ENCODE data around the gene NTRK2.
A peak's percentile ranks its signal among the peaks of the same experiment; 100 is the strongest.

The NTRK2 gene

GRCh38 chr9:84681516-84682285 is 12.2 kb downstream of the NTRK2 start:
- ChIA-PET POLR2A (no interaction called here), CTCF (no interaction called here)
- no peak overlapping the region for H3K27ac ChIP-seq (ENCODE audit: insufficient read depth in 1 of 2, low read depth in 1 of 2, low read length in 2 of 2, poor library complexity in 1 of 2, severe bottlenecking in 2 of 2)
- no peaks in the 10 kb centered on the region for H3K9me3 ChIP-seq (ENCODE audit: control extremely low read depth in 1 of 5, control insufficient read depth in 4 of 5, insufficient read depth in 2 of 5, low read depth in 1 of 5, low read length in 4 of 5)
- H3K36me3 ChIP-seq (ENCODE audit: control insufficient read depth in 4 of 4, insufficient read depth in 4 of 4, low read length in 3 of 4): no peaks in the 10 kb centered on the region
- 98% methylated on average over 5 of the region's 6 CpGs for WGBS (ENCODE audit: insufficient coverage)
- no peak overlapping the region for H3K4me3 ChIP-seq (ENCODE audit: control insufficient read depth in 1 of 7, extremely low read depth in 1 of 7, insufficient read depth in 4 of 7, low read depth in 2 of 7, low read length in 6 of 7)
- DNase-seq: no peak
- no peaks in the 10 kb centered on the region for H3K4me1 ChIP-seq (ENCODE audit: control extremely low read depth in 1 of 4, control insufficient read depth in 4 of 4, insufficient read depth in 4 of 4, low read length in 3 of 4)
- H3K27me3 ChIP-seq (replicated peaks in 2 of 5; ENCODE audit: control insufficient read depth in 4 of 5, insufficient read depth in 5 of 5, low read length in 4 of 5): peaks cover 0 to 8% (median 5%) of the 10 kb centered on the region in 5 experiments

GRCh38 chr9:84686068-84686467 is 16.5 kb downstream of the NTRK2 start:
- ChIA-PET CTCF (interaction anchor here (1.7 kb wide), 1 partner anchor 12 kb away, joined by 5 read pairs; no protein-coding TSS in a partner anchor), POLR2A (no interaction called here)
- H3K27me3 ChIP-seq (replicated peaks in 2 of 5; ENCODE audit: control insufficient read depth in 4 of 5, insufficient read depth in 5 of 5, low read length in 4 of 5): peaks cover 0 to 3% (median 0%) of the 10 kb centered on the region in 5 experiments
- H3K4me3 ChIP-seq (ENCODE audit: control insufficient read depth in 1 of 7, extremely low read depth in 1 of 7, insufficient read depth in 4 of 7, low read depth in 2 of 7, low read length in 6 of 7): no peak overlapping the region
- H3K9me3 ChIP-seq (ENCODE audit: control extremely low read depth in 1 of 5, control insufficient read depth in 4 of 5, insufficient read depth in 2 of 5, low read depth in 1 of 5, low read length in 4 of 5): no peaks in the 10 kb centered on the region
- H3K4me1 ChIP-seq (ENCODE audit: control extremely low read depth in 1 of 4, control insufficient read depth in 4 of 4, insufficient read depth in 4 of 4, low read length in 3 of 4): no peaks in the 10 kb centered on the region
- no peaks in the 10 kb centered on the region for H3K36me3 ChIP-seq (ENCODE audit: control insufficient read depth in 4 of 4, insufficient read depth in 4 of 4, low read length in 3 of 4)
- H3K27ac ChIP-seq (ENCODE audit: insufficient read depth in 1 of 2, low read depth in 1 of 2, low read length in 2 of 2, poor library complexity in 1 of 2, severe bottlenecking in 2 of 2): no peak overlapping the region
- DNase-seq: no peak
- no CpG with 5 or more reads among the region's 1 CpG for WGBS (ENCODE audit: insufficient coverage)

- Histone ChIP-seq H3K27ac (ENCODE audit: insufficient read depth in 1 of 2, low read depth in 1 of 2, low read length in 2 of 2, poor library complexity in 1 of 2, severe bottlenecking in 2 of 2) (no peak overlapping the region), H3K36me3 (ENCODE audit: control insufficient read depth in 4 of 4, insufficient read depth in 4 of 4, low read length in 3 of 4) (no peaks in the 10 kb centered on the region), H3K4me1 (ENCODE audit: control extremely low read depth in 1 of 4, control insufficient read depth in 4 of 4, insufficient read depth in 4 of 4, low read length in 3 of 4) (no peaks in the 10 kb centered on the region), H3K9me3 (ENCODE audit: control extremely low read depth in 1 of 5, control insufficient read depth in 4 of 5, insufficient read depth in 2 of 5, low read depth in 1 of 5, low read length in 4 of 5) (no peaks in the 10 kb centered on the region), H3K4me3 (ENCODE audit: control insufficient read depth in 1 of 7, extremely low read depth in 1 of 7, insufficient read depth in 4 of 7, low read depth in 2 of 7, low read length in 6 of 7) (no peak overlapping the region), H3K27me3 (replicated peaks in 2 of 5; ENCODE audit: control insufficient read depth in 4 of 5, insufficient read depth in 5 of 5, low read length in 4 of 5) (peaks cover 0 to 2% (median 0%) of the 10 kb centered on the region in 5 experiments)
- ChIA-PET CTCF (interaction anchor here (1.6 kb wide), 1 partner anchor 9 kb away, joined by 4 read pairs; no protein-coding TSS in a partner anchor), POLR2A (no interaction called here)
- WGBS (ENCODE audit: insufficient coverage): 86% methylated on average over 4 of the region's 4 CpGs
- DNase-seq: no peak
Measured at GRCh38 chr9:84688956-84689355, 19.4 kb downstream of the NTRK2 start.

GRCh38 chr9:84691634-84692033 is 22.1 kb downstream of the NTRK2 start:
- 97% methylated on average over 5 of the region's 5 CpGs for WGBS (ENCODE audit: insufficient coverage)
- no peak for DNase-seq
- ChIA-PET POLR2A (no interaction called here), CTCF (interaction anchor here (1.0 kb wide), 1 partner anchor 91 kb away, joined by 3 read pairs; no protein-coding TSS in a partner anchor)
- no peak overlapping the region for H3K27ac ChIP-seq (ENCODE audit: insufficient read depth in 1 of 2, low read depth in 1 of 2, low read length in 2 of 2, poor library complexity in 1 of 2, severe bottlenecking in 2 of 2)
- no peaks in the 10 kb centered on the region for H3K36me3 ChIP-seq (ENCODE audit: control insufficient read depth in 4 of 4, insufficient read depth in 4 of 4, low read length in 3 of 4)
- no peaks in the 10 kb centered on the region for H3K9me3 ChIP-seq (ENCODE audit: control extremely low read depth in 1 of 5, control insufficient read depth in 4 of 5, insufficient read depth in 2 of 5, low read depth in 1 of 5, low read length in 4 of 5)
- peaks cover 0 to 8% (median 2%) of the 10 kb centered on the region in 5 experiments for H3K27me3 ChIP-seq (replicated peaks in 2 of 5; ENCODE audit: control insufficient read depth in 4 of 5, insufficient read depth in 5 of 5, low read length in 4 of 5)
- no peaks in the 10 kb centered on the region for H3K4me1 ChIP-seq (ENCODE audit: control extremely low read depth in 1 of 4, control insufficient read depth in 4 of 4, insufficient read depth in 4 of 4, low read length in 3 of 4)
- no peak overlapping the region for H3K4me3 ChIP-seq (ENCODE audit: control insufficient read depth in 1 of 7, extremely low read depth in 1 of 7, insufficient read depth in 4 of 7, low read depth in 2 of 7, low read length in 6 of 7)

- no peak overlapping the region for H3K27ac ChIP-seq (ENCODE audit: insufficient read depth in 1 of 2, low read depth in 1 of 2, low read length in 2 of 2, poor library complexity in 1 of 2, severe bottlenecking in 2 of 2)
- 100% methylated on average over 3 of the region's 3 CpGs for WGBS (ENCODE audit: insufficient coverage)
- no peak overlapping the region for H3K4me3 ChIP-seq (ENCODE audit: control insufficient read depth in 1 of 7, extremely low read depth in 1 of 7, insufficient read depth in 4 of 7, low read depth in 2 of 7, low read length in 6 of 7)
- H3K36me3 ChIP-seq (ENCODE audit: control insufficient read depth in 4 of 4, insufficient read depth in 4 of 4, low read length in 3 of 4): no peaks in the 10 kb centered on the region
- POLR2A ChIA-PET: no interaction called here
- no peaks in the 10 kb centered on the region for H3K9me3 ChIP-seq (ENCODE audit: control extremely low read depth in 1 of 5, control insufficient read depth in 4 of 5, insufficient read depth in 2 of 5, low read depth in 1 of 5, low read length in 4 of 5)
- H3K4me1 ChIP-seq (ENCODE audit: control extremely low read depth in 1 of 4, control insufficient read depth in 4 of 4, insufficient read depth in 4 of 4, low read length in 3 of 4): no peaks in the 10 kb centered on the region
- H3K27me3 ChIP-seq (replicated peaks in 2 of 5; ENCODE audit: control insufficient read depth in 4 of 5, insufficient read depth in 5 of 5, low read length in 4 of 5): peaks cover 0 to 17% (median 2%) of the 10 kb centered on the region in 5 experiments
- CTCF ChIA-PET: interaction anchor here (1.0 to 1.8 kb wide), 2 partner anchors 26 to 86 kb away, joined by 3 read pairs; no protein-coding TSS in a partner anchor
- no peak for DNase-seq
Measured at GRCh38 chr9:84694248-84694647, 24.7 kb downstream of the NTRK2 start.

- POLR2A ChIA-PET: no interaction called here
- CTCF ChIA-PET: interaction anchor here (0.6 to 5.5 kb wide), 14 partner anchors 11 to 926 kb away, joined by 3 to 43 read pairs (median 4); no protein-coding TSS in a partner anchor
- 93% methylated on average over 6 of the region's 8 CpGs for WGBS (ENCODE audit: insufficient coverage)
Measured at GRCh38 chr9:84697042-84697441, 27.5 kb downstream of the NTRK2 start.

GRCh38 chr9:84697509-84698114 is 28.1 kb downstream of the NTRK2 start:
- Histone ChIP-seq H3K27ac (ENCODE audit: insufficient read depth in 1 of 2, low read depth in 1 of 2, low read length in 2 of 2, poor library complexity in 1 of 2, severe bottlenecking in 2 of 2) (no peak overlapping the region), H3K36me3 (ENCODE audit: control insufficient read depth in 4 of 4, insufficient read depth in 4 of 4, low read length in 3 of 4) (no peaks in the 10 kb centered on the region), H3K4me3 (ENCODE audit: control insufficient read depth in 1 of 7, extremely low read depth in 1 of 7, insufficient read depth in 4 of 7, low read depth in 2 of 7, low read length in 6 of 7) (no peak overlapping the region), H3K9me3 (ENCODE audit: control extremely low read depth in 1 of 5, control insufficient read depth in 4 of 5, insufficient read depth in 2 of 5, low read depth in 1 of 5, low read length in 4 of 5) (no peaks in the 10 kb centered on the region), H3K27me3 (replicated peaks in 2 of 5; ENCODE audit: control insufficient read depth in 4 of 5, insufficient read depth in 5 of 5, low read length in 4 of 5) (peaks cover 0 to 33% (median 20%) of the 10 kb centered on the region in 5 experiments), H3K4me1 (ENCODE audit: control extremely low read depth in 1 of 4, control insufficient read depth in 4 of 4, insufficient read depth in 4 of 4, low read length in 3 of 4) (no peaks in the 10 kb centered on the region)
- ChIA-PET CTCF (interaction anchor here (0.6 to 5.5 kb wide), 21 partner anchors 9 to 925 kb away, joined by 3 to 43 read pairs (median 4); no protein-coding TSS in a partner anchor), POLR2A (no interaction called here)
- 33% methylated on average over 2 of the region's 4 CpGs for WGBS (ENCODE audit: insufficient coverage)
- peak; percentile 43 to 61 (median 57) for DNase-seq

More at GRCh38 chr9:84697042-84697441, 27.5 kb downstream of the NTRK2 start:
- no peak overlapping the region for H3K27ac ChIP-seq (ENCODE audit: insufficient read depth in 1 of 2, low read depth in 1 of 2, low read length in 2 of 2, poor library complexity in 1 of 2, severe bottlenecking in 2 of 2)
- H3K4me3 ChIP-seq (ENCODE audit: control insufficient read depth in 1 of 7, extremely low read depth in 1 of 7, insufficient read depth in 4 of 7, low read depth in 2 of 7, low read length in 6 of 7): no peak overlapping the region
- DNase-seq: no peak
- peaks cover 0 to 31% (median 14%) of the 10 kb centered on the region in 5 experiments for H3K27me3 ChIP-seq (replicated peaks in 2 of 5; ENCODE audit: control insufficient read depth in 4 of 5, insufficient read depth in 5 of 5, low read length in 4 of 5)
- no peaks in the 10 kb centered on the region for H3K4me1 ChIP-seq (ENCODE audit: control extremely low read depth in 1 of 4, control insufficient read depth in 4 of 4, insufficient read depth in 4 of 4, low read length in 3 of 4)
- H3K9me3 ChIP-seq (ENCODE audit: control extremely low read depth in 1 of 5, control insufficient read depth in 4 of 5, insufficient read depth in 2 of 5, low read depth in 1 of 5, low read length in 4 of 5): no peaks in the 10 kb centered on the region
- no peaks in the 10 kb centered on the region for H3K36me3 ChIP-seq (ENCODE audit: control insufficient read depth in 4 of 4, insufficient read depth in 4 of 4, low read length in 3 of 4)
